ENCODE data around the gene CHAT. TPM values are rescaled to one million over a fixed set of nuclear protein-coding genes. Genes with fewer than 3 reads are reported as not detected.

Gene CHAT
- total RNA-seq, 1 experiment from 2014 or later, result not detected

DNA sequence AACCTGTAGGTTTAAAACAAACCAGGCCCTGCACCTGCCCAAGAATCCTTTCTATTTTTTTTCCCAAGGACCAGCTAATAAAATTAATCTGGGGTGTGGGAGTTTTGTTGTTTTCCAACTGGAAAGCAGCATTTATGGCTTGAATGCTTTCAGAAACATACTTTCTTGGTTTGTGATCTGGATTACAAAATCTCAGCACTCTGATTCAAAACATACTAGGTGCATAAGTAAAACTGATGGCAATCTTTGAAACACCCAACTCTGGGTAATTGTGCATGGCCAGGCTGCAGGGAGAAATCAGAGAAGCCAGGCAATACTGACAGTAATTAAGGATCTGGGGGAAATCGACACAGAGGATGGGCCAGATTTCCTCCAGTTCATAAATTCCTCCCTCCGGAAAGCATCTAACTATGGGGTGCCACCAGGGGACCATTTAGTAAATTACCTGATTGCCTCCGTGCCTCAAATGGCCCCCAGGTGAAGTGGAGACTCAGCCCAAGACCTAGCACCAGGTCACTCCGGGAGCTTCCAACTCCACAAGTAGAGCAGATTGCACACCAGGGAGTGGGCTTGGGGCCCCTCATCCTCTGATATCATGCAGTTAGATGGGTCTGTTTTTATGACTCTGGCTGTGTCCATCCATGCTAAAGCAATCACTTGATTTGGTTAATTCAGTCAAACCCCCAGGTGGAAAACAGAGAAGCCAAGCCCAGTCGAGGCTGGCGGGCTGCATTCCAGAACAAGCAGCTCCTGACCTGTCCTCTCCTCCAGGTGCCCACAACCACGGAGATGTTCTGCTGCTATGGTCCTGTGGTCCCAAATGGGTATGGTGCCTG is 50.4 kb downstream of the CHAT start:
- H3K79me2 ChIP-seq (ENCODE audit: insufficient read depth, low read length), result no peaks in the 10 kb centered on the region
- no peak overlapping the region for H4K5ac ChIP-seq (ENCODE audit: insufficient read length, low read depth, low read length)
- Mint-ChIP-seq H3K9me3 (peaks cover 6 to 8% of the 10 kb centered on the region in 2 experiments), H3K4me3 (no peak overlapping the region), H3K27ac (peak overlapping the region in 1 of 3 experiments; percentile 76; a peak in 1 of 7 replicates), H3K36me3 (ENCODE audit: insufficient read depth in 1 of 3, low read depth in 3 of 3) (peaks cover 0 to 3% (median 1%) of the 10 kb centered on the region in 3 experiments; a peak in 3 of 7 replicates), H3K4me1 (peaks cover 13 to 16% of the 10 kb centered on the region in 2 experiments), H3K27me3 (ENCODE audit: low read depth) (peaks cover 92% of the 10 kb centered on the region)
- no peak overlapping the region for H2AK5ac ChIP-seq (ENCODE audit: insufficient read length, low read length)
- no peak overlapping the region for H3K56ac ChIP-seq (ENCODE audit: insufficient read length, low read depth, low read length)
- H4K8ac ChIP-seq (replicated peaks; ENCODE audit: insufficient read length, low read depth, low read length), result no peak overlapping the region
- H3K18ac ChIP-seq (ENCODE audit: insufficient read length, low read depth, low read length), result no peak overlapping the region
- H3K27me3 ChIP-seq (ENCODE audit: insufficient read depth, low read length), result peaks cover 3% of the 10 kb centered on the region; the same call in 1 of the 2 replicates
- no peak overlapping the region for H3K9ac ChIP-seq (ENCODE audit: extremely low read depth, insufficient read length, low read length)
- no peak overlapping the region for H2BK20ac ChIP-seq (ENCODE audit: low read depth, low read length, poor library complexity, severe bottlenecking)
- H2AFZ ChIP-seq (ENCODE audit: low read length), result no peak overlapping the region
- no peaks in the 10 kb centered on the region for H3K23me2 ChIP-seq (ENCODE audit: insufficient read length, low read depth, low read length, poor library complexity, severe bottlenecking)
- H2BK5ac ChIP-seq (ENCODE audit: insufficient read length, low read length), result no peak overlapping the region
- H3K14ac ChIP-seq (ENCODE audit: insufficient read depth, low read length), result no peak overlapping the region
- DNase-seq, result no peak
- H3K9me3 ChIP-seq (ENCODE audit: control insufficient read depth, low read depth, low read length), result no peaks in the 10 kb centered on the region
- no peak overlapping the region for H2BK15ac ChIP-seq (ENCODE audit: low read depth, low read length)
- no peak overlapping the region for H3K4ac ChIP-seq (ENCODE audit: low read depth, low read length)
- H4K20me1 ChIP-seq (ENCODE audit: control insufficient read depth, insufficient read depth, insufficient read length), result no peaks in the 10 kb centered on the region
- no peak overlapping the region for H4K91ac ChIP-seq (ENCODE audit: insufficient read length, low read depth, low read length)
- no peak overlapping the region for H3K27ac ChIP-seq (ENCODE audit: insufficient read length, low read depth, low read length)
- H2BK120ac ChIP-seq (ENCODE audit: low read depth, low read length, poor library complexity, severe bottlenecking), result no peak overlapping the region
- no peaks in the 10 kb centered on the region for H3K79me1 ChIP-seq (ENCODE audit: insufficient read depth, low read depth, low read length, poor library complexity, severe bottlenecking)
- H3K4me2 ChIP-seq (ENCODE audit: insufficient read depth, insufficient read length, low read length), result no peak overlapping the region
- no CpG with 5 or more reads among the region's 7 CpGs for WGBS (ENCODE audit: extremely low coverage, insufficient read length, low lambda C conversion rate)
- H3T11ph ChIP-seq (ENCODE audit: low read length), result no peak overlapping the region
- TF ChIP-seq, protein P1, sequence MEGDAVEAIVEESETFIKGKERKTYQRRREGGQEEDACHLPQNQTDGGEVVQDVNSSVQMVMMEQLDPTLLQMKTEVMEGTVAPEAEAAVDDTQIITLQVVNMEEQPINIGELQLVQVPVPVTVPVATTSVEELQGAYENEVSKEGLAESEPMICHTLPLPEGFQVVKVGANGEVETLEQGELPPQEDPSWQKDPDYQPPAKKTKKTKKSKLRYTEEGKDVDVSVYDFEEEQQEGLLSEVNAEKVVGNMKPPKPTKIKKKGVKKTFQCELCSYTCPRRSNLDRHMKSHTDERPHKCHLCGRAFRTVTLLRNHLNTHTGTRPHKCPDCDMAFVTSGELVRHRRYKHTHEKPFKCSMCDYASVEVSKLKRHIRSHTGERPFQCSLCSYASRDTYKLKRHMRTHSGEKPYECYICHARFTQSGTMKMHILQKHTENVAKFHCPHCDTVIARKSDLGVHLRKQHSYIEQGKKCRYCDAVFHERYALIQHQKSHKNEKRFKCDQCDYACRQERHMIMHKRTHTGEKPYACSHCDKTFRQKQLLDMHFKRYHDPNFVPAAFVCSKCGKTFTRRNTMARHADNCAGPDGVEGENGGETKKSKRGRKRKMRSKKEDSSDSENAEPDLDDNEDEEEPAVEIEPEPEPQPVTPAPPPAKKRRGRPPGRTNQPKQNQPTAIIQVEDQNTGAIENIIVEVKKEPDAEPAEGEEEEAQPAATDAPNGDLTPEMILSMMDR (conservative IDR thresholded peaks at IDR 0.05), result no peak
- no peak overlapping the region for H2BK12ac ChIP-seq (ENCODE audit: insufficient read length, low read depth, low read length)
- no peaks in the 10 kb centered on the region for H3K4me1 ChIP-seq (ENCODE audit: insufficient read depth, low read length)
- no peak overlapping the region for H3K23ac ChIP-seq (ENCODE audit: insufficient read length, low read depth, low read length)
